ENCODE measurements around the gene BTF3L4. TPM values are rescaled to one million over a fixed set of nuclear protein-coding genes. Genes with fewer than 3 reads are reported as not detected.

The BTF3L4 gene
- total RNA-seq, 1 experiment from 2014 or later, result 89.4 TPM

DNA sequence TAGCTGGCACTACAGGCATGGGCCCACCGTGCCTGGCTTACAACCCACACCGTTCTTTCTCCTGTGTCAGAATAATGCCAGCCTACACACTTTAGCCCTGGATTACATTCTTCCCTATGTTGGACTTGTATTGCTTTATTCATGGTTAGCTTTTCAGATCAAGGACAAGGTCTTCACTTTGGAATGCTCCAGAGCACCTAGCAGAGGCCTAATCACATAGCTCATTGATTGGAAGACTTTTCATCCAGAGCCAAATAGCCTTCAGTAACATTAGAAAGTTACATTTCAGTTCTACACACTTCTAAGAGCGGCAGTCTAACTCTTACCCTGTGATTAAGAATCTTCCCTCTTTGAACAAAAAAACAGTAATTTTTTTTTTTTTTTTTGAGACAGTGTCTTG lies 56.4 kb downstream of the BTF3L4 start:
- Mint-ChIP-seq H3K9me3 (no peaks in the 10 kb centered on the region), H3K36me3 (no peaks in the 10 kb centered on the region), H3K4me1 (peaks cover 1% of the 10 kb centered on the region; the same call in 1 of the 2 replicates), H3K4me3 (no peak overlapping the region), H3K27ac (no peak overlapping the region), H3K27me3 (ENCODE audit: low read depth) (no peaks in the 10 kb centered on the region; the same call in 1 of the 2 replicates)
- ChIA-PET CTCF (interaction anchor here (0.6 to 0.7 kb wide), 3 partner anchors 28 to 924 kb away, joined by 3 to 4 read pairs (median 3); no protein-coding TSS in a partner anchor), POLR2A (no interaction called here)
- ATAC-seq, result no peak
- no peak for TF ChIP-seq NFYB (CRISPR knock-in tag; conservative IDR thresholded peaks at IDR 0.05; ENCODE audit: low read depth)
- TF ChIP-seq, protein P1, sequence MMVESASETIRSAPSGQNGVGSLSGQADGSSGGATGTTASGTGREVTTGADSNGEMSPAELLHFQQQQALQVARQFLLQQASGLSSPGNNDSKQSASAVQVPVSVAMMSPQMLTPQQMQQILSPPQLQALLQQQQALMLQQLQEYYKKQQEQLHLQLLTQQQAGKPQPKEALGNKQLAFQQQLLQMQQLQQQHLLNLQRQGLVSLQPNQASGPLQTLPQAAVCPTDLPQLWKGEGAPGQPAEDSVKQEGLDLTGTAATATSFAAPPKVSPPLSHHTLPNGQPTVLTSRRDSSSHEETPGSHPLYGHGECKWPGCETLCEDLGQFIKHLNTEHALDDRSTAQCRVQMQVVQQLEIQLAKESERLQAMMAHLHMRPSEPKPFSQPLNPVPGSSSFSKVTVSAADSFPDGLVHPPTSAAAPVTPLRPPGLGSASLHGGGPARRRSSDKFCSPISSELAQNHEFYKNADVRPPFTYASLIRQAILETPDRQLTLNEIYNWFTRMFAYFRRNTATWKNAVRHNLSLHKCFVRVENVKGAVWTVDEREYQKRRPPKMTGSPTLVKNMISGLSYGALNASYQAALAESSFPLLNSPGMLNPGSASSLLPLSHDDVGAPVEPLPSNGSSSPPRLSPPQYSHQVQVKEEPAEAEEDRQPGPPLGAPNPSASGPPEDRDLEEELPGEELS (CRISPR knock-in tag; IDR thresholded peaks at IDR 0.05), result no peak
- no peak for TF ChIP-seq CREM (CRISPR knock-in tag; IDR thresholded peaks at IDR 0.05)
- no peak for TF ChIP-seq ZNF317 (CRISPR knock-in tag; IDR thresholded peaks at IDR 0.05; ENCODE audit: borderline replicate concordance, low read depth)
- TF ChIP-seq STAT6 (CRISPR knock-in tag; conservative IDR thresholded peaks at IDR 0.05; ENCODE audit: low read depth), result no peak
- TF ChIP-seq PRDM15 (CRISPR knock-in tag; IDR thresholded peaks at IDR 0.05), result no peak
- TF ChIP-seq, protein P2, sequence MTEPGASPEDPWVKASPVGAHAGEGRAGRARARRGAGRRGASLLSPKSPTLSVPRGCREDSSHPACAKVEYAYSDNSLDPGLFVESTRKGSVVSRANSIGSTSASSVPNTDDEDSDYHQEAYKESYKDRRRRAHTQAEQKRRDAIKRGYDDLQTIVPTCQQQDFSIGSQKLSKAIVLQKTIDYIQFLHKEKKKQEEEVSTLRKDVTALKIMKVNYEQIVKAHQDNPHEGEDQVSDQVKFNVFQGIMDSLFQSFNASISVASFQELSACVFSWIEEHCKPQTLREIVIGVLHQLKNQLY (CRISPR knock-in tag; IDR thresholded peaks at IDR 0.05), result no peak
- TF ChIP-seq ZNF219 (CRISPR knock-in tag; IDR thresholded peaks at IDR 0.05; ENCODE audit: borderline replicate concordance), result no peak
- DNase-seq (ENCODE audit: low spot score), result no peak

DNA sequence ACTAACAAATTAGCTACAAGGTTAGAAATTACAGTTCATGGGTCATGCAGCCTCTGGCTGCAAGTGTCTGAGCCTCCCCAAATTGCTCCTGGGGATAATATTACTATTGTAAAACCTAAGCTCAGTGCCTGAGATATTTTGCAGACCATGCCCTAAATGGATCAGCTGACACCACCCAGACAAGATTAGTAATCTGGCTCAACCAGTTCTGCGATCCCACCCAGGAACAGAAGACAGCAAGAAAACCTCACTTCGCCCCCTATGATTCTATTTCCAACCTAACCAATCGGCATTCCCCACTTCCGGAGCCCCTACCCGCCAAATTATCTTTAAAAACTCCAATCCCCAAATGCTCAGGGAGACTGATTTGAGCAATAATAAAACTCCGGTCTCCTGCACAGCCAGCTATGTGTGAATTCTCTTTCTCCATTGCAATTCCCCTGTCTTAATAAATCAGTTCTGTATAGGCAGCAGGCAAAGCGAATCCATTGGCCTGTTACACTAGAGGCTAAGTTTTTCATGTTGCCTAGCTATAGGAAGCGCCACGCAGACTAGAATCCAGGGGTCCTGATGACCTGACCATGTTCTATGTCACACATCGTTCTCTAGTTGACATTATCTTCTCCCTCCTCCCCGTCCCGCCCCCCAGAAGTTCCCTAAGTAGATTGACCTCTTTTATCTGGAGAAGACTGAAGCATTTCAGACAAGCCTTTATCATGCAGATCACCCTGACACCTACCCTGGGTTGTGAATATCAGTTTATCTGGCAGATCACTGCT lies 63.4 kb downstream of the BTF3L4 start:
- no peak for TF ChIP-seq ZBTB21 (CRISPR knock-in tag; IDR thresholded peaks at IDR 0.05; ENCODE audit: borderline replicate concordance)
- no peak for TF ChIP-seq JUN (CRISPR knock-in tag; IDR thresholded peaks at IDR 0.05)
- Mint-ChIP-seq H3K27ac (no peak overlapping the region), H3K4me1 (peaks cover 23% of the 10 kb centered on the region), H3K27me3 (ENCODE audit: low read depth) (no peaks in the 10 kb centered on the region; the same call in 1 of the 2 replicates), H3K4me3 (peak overlapping the region; percentile 21), H3K9me3 (no peaks in the 10 kb centered on the region), H3K36me3 (no peaks in the 10 kb centered on the region)
- ATAC-seq, result peak; percentile 61
- no peak for DNase-seq (ENCODE audit: low spot score)
- CTCF ChIA-PET, result interaction anchor here (1.1 to 1.5 kb wide), 3 partner anchors 8 to 229 kb away, joined by 4 to 7 read pairs (median 5); no protein-coding TSS in a partner anchor
- POLR2A ChIA-PET, result interaction anchor here (0.6 kb wide), 1 partner anchor 186 kb away, joined by 5 read pairs; no protein-coding TSS in a partner anchor

DNA sequence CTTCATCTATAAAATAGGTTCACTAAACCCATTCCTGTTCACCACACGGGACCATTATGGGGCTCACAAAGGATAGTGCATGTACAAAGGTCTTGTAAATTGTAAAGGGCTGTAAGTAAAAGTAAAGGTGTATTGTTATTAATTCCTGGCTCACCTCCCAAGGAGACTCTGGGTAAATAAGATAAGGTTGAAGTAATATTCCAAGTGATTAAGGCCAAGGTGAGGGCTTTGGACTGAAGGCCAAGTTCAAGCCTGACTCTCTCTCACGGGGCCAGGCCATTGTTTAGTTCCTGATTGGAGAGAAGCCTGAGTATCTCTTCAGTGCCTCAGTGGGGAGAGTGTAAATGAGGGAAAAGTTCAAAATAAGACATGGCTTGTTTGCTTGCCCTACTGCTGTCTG lies 66.3 kb downstream of the BTF3L4 start:
- DNase-seq (ENCODE audit: low spot score), result no peak
- Mint-ChIP-seq H3K27me3 (ENCODE audit: low read depth) (no peaks in the 10 kb centered on the region), H3K4me1 (peaks cover 23% of the 10 kb centered on the region), H3K27ac (no peak overlapping the region), H3K9me3 (no peaks in the 10 kb centered on the region), H3K36me3 (no peaks in the 10 kb centered on the region), H3K4me3 (no peak overlapping the region)
- ChIA-PET CTCF (interaction anchor here (0.9 kb wide), 1 partner anchor 226 kb away, joined by 3 read pairs; no protein-coding TSS in a partner anchor), POLR2A (no interaction called here)
- no peak; the same call in 1 of the 2 replicates for ATAC-seq
- TF ChIP-seq NFE2L1 (CRISPR knock-in tag; IDR thresholded peaks at IDR 0.05), result no peak
- no peak for TF ChIP-seq ATF2 (CRISPR knock-in tag; IDR thresholded peaks at IDR 0.05; ENCODE audit: borderline replicate concordance, low read depth)
- no peak for TF ChIP-seq ZNF416 (CRISPR knock-in tag; IDR thresholded peaks at IDR 0.05)
- TF ChIP-seq GABPB1 (CRISPR knock-in tag; IDR thresholded peaks at IDR 0.05), result no peak
- no peak for TF ChIP-seq JAZF1 (CRISPR knock-in tag; IDR thresholded peaks at IDR 0.05)
- TF ChIP-seq, protein P3, sequence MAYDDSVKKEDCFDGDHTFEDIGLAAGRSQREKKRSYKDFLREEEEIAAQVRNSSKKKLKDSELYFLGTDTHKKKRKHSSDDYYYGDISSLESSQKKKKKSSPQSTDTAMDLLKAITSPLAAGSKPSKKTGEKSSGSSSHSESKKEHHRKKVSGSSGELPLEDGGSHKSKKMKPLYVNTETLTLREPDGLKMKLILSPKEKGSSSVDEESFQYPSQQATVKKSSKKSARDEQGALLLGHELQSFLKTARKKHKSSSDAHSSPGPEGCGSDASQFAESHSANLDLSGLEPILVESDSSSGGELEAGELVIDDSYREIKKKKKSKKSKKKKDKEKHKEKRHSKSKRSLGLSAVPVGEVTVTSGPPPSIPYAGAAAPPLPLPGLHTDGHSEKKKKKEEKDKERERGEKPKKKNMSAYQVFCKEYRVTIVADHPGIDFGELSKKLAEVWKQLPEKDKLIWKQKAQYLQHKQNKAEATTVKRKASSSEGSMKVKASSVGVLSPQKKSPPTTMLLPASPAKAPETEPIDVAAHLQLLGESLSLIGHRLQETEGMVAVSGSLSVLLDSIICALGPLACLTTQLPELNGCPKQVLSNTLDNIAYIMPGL (CRISPR knock-in tag; IDR thresholded peaks at IDR 0.05), result no peak
- TF ChIP-seq, protein P4, sequence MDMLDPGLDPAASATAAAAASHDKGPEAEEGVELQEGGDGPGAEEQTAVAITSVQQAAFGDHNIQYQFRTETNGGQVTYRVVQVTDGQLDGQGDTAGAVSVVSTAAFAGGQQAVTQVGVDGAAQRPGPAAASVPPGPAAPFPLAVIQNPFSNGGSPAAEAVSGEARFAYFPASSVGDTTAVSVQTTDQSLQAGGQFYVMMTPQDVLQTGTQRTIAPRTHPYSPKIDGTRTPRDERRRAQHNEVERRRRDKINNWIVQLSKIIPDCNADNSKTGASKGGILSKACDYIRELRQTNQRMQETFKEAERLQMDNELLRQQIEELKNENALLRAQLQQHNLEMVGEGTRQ (CRISPR knock-in tag; IDR thresholded peaks at IDR 0.05), result no peak
